RWPE2 (cell line): ENCODE measurements around the gene HHIPL1.
A peak's percentile ranks its signal among the peaks of the same experiment; 100 is the strongest.

Source experiments
- ATAC-seq: fragments of 200-7000 bp; cut with Tn5 transposase; 3 replicates; pipeline ENCODE4 v1.9.1; 2021; ENCODE audit warnings: low read depth
- DNase-seq: peaks from one replicate; pipeline ENCODE4 v3.0.0-alpha.2; 2020; ENCODE audit warnings: low spot score
- H3K27ac ChIP-seq: fragments of 450-650 bp; 2 replicates; pipeline ENCODE4 v1.5.1; 2017; ENCODE audit warnings: mild to moderate bottlenecking; ENCODE audit not compliant: poor library complexity, severe bottlenecking
- H3K27me3 ChIP-seq: fragments of 250-450 bp; sonication (Bioruptor Pico); 2 replicates; pipeline ENCODE4 v1.5.1; 2021; ENCODE audit warnings: mild to moderate bottlenecking, moderate library complexity; ENCODE audit not compliant: insufficient read depth, poor library complexity, severe bottlenecking
- H3K36me3 ChIP-seq: fragments of 250-450 bp; sonication (Bioruptor Pico); 2 replicates; pipeline ENCODE4 v1.5.1; 2020; ENCODE audit warnings: low read depth, mild to moderate bottlenecking, moderate library complexity
- H3K4me1 ChIP-seq: fragments of 250-450 bp; sonication (Bioruptor Pico); 2 replicates; pipeline ENCODE4 v1.5.1; 2021; ENCODE audit warnings: mild to moderate bottlenecking, moderate library complexity; ENCODE audit not compliant: insufficient read depth, poor library complexity, severe bottlenecking
- H3K4me3 ChIP-seq: fragments of 250-450 bp; sonication (Bioruptor Pico); 2 replicates; pipeline ENCODE4 v1.5.1; 2021; ENCODE audit warnings: mild to moderate bottlenecking, moderate library complexity; ENCODE audit not compliant: severe bottlenecking
- H3K9me3 ChIP-seq: fragments of 250-450 bp; sonication (Bioruptor Pico); 2 replicates; pipeline ENCODE4 v1.5.1; 2021; ENCODE audit warnings: mild to moderate bottlenecking, moderate library complexity; ENCODE audit not compliant: severe bottlenecking
- TF ChIP-seq, protein P1 (sequence below): fragments of 450-650 bp; IDR thresholded peaks from one replicate; pipeline ENCODE4 v1.5.1; 2017; ENCODE audit warnings: mild to moderate bottlenecking, moderate library complexity; ENCODE audit not compliant: poor library complexity, severe bottlenecking

The HHIPL1 gene

DNA sequence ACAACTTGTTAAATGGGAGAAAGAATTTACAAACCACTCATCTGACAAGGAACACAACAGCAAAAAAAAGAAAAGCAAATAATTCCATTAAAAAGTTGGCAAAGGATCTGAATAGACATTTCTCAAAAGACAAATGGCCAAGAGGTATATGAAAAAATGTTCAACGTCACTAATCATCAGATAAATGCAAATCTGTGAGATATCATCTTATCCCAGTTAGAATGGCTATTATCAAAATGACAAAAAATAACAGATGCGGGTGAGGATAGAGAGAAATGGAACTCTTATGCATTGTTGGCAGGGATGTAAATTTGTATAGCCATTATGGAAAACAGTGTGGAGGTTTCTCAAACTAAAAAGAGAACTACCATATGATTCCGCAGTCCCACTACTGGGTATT lies 69.0 kb downstream of the HHIPL1 start:
- TF ChIP-seq, protein P1, sequence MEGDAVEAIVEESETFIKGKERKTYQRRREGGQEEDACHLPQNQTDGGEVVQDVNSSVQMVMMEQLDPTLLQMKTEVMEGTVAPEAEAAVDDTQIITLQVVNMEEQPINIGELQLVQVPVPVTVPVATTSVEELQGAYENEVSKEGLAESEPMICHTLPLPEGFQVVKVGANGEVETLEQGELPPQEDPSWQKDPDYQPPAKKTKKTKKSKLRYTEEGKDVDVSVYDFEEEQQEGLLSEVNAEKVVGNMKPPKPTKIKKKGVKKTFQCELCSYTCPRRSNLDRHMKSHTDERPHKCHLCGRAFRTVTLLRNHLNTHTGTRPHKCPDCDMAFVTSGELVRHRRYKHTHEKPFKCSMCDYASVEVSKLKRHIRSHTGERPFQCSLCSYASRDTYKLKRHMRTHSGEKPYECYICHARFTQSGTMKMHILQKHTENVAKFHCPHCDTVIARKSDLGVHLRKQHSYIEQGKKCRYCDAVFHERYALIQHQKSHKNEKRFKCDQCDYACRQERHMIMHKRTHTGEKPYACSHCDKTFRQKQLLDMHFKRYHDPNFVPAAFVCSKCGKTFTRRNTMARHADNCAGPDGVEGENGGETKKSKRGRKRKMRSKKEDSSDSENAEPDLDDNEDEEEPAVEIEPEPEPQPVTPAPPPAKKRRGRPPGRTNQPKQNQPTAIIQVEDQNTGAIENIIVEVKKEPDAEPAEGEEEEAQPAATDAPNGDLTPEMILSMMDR: no peak
- no peak for DNase-seq
- Histone ChIP-seq H3K36me3 (no peaks in the 10 kb centered on the region), H3K4me1 (no peaks in the 10 kb centered on the region), H3K9me3 (no peaks in the 10 kb centered on the region), H3K4me3 (no peak overlapping the region), H3K27me3 (peaks cover 24% of the 10 kb centered on the region), H3K27ac (no peak overlapping the region)
- ATAC-seq: no peak

DNA sequence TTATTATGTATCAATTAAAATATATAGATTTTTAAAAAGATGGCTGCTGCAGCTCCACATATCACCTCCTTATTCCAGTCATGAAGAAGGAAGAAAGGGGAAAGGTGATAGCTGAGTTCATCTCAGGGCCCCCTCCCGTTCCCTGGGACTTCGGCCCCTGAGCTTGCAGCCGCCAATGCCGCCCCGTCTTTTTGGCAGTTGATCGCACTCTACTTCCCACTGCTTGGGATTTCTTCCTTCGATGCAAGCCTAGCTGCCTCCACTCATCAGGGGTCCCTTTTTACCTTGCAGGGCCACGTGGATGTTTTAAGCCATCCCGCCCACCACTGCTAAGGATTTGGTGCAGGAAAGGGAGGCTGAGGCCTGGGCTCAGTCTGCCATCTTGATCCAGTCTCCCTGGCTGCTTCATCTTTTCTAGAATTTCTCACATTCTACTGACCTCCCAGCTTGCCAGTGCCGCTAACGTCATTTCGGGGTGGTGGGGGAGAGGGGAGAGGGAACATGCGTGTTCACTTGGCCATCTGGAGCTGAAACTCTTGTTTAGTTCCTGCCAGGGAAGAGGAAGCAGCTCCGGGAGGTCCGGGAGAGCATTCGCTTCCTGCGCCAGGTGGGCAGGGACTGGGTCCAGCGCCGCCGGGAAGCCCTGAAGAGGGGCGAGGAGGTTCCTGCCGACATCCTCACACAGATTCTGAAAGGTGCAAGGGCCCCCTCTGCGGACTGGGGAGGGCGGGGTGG lies 70.5 kb downstream of the HHIPL1 start:
- no peak overlapping the region for H3K4me3 ChIP-seq
- H3K36me3 ChIP-seq: no peaks in the 10 kb centered on the region
- H3K4me1 ChIP-seq: no peaks in the 10 kb centered on the region
- H3K27ac ChIP-seq: no peak overlapping the region
- DNase-seq (peak; percentile 43), ATAC-seq (no peak)
- peaks cover 17% of the 10 kb centered on the region for H3K27me3 ChIP-seq
- TF ChIP-seq, protein P1: no peak
- no peaks in the 10 kb centered on the region for H3K9me3 ChIP-seq

- TF ChIP-seq, protein P1: no peak
- H3K4me3 ChIP-seq: no peak overlapping the region
- no peak for DNase-seq
- no peak overlapping the region for H3K27ac ChIP-seq
- H3K27me3 ChIP-seq: peaks cover 10% of the 10 kb centered on the region
- H3K4me1 ChIP-seq: no peaks in the 10 kb centered on the region
- ATAC-seq: 0 out of 3 replicates have a peak, but pooled peaks have one; percentile 25
- no peaks in the 10 kb centered on the region for H3K36me3 ChIP-seq
- H3K9me3 ChIP-seq: no peaks in the 10 kb centered on the region
Observed at GRCh38 chr14:99716091-99716849, 71.3 kb downstream of the HHIPL1 start.

DNA sequence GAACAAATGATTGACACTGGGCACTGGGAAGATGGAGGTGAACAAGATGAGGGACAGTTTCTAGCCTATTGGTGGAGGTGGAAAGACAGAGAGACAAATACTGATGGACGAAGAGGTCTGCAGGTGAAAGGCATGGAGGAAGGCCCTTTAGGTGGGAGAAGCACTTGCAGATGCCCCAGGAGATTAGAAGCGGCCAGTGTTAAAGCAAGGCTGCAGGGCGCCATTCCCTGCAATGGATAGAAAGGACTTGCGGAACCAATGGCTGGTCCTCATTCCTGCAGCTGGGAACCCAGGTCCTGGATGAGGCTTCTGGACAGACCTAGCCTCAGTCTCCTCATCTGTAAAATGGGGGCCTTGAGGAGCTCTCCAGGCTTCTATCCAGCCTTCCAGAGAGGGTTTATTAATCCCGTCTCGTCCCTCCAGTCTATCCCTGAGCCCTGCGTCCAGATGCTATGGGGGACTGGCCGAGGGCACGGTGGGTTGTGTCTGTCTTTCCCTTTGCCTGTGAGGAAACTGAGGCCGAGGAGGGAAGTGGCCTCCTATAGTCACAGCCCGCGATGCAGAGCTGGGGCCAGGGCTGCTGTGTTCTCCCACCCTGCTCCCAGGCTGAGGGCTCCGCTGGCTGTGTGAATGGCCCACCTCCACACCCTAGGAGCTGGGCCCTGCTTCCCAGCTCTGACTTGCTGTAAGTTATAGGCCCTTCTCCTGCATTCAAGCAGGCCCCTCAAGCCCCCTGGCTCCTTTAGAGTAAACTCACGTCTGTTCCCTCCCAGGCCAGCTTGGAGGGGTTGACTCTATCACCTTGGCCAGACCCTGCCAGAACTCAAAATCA lies 72.1 kb downstream of the HHIPL1 start:
- ATAC-seq (no peak), DNase-seq (peak; percentile 54)
- peaks cover 3% of the 10 kb centered on the region for H3K27me3 ChIP-seq
- TF ChIP-seq, protein P1: no peak
- H3K27ac ChIP-seq: no peak overlapping the region
- H3K9me3 ChIP-seq: no peaks in the 10 kb centered on the region
- no peaks in the 10 kb centered on the region for H3K36me3 ChIP-seq
- H3K4me1 ChIP-seq: no peaks in the 10 kb centered on the region
- H3K4me3 ChIP-seq: no peak overlapping the region
